HG02938 (cell line): ENCODE results near the gene DOK5.

Experiments
- ATAC-seq: cut with Tn5 transposase; IDR thresholded peaks from one replicate; pipeline ENCODE4 v1.9.1; 2021; ENCODE audit warnings: mild to moderate bottlenecking, moderate library complexity; ENCODE audit not compliant: unreplicated experiment

The DOK5 gene

DNA sequence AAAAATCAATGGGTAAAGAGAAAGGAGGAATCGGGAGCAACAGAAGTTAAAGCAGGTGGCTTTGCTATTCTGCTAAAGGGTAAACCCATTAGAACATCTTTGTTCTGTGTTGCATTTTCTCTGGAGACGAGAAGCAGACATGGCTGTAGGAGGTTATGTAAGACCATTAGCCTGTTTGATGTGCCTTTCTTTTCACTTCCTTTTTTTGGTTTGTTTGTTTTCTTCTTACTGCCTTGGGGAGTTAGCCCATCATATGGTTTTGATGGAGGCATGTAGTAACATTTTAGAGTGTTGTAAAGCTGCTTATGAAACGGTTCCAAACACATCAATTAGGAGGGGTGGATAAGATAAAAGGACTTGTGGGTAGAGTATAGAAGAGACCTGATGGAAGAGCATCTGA is 131.0 kb downstream of the DOK5 start:
- ATAC-seq = no peak

DNA sequence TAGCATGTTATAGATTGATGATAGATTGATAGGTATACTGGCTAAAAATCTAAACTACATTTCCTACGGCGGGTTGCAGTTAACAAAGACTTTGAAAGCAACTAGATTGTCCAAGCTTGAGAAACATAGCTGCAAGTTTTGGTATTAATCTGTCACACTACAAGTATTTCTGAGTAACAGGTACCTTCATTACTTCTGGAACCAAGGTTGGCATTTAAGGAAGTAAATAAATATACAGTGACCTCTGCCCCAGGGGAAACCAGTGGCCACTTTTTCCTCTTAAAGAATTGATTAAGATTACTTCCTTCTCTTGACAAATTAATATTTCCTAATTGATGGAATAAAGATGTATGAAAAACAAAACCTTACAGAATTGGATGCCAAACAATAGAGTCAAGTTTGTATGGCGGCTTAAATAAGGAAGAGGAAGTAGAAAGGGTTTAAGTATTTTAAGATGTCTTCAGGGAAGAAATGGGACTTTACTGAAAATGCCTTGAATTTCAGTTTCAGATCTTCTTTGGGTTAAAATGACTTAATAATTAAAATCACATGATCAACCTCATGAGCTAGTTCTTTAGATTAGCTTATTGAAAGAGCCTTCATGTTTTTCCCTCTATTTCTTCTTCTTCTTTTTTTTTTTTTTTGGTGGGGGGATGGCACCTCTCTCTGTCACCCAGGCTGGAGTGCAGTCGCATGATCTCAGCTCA is 132.8 kb downstream of the DOK5 start:
- ATAC-seq = no peak

- ATAC-seq = no peak
These were observed 133.6 kb downstream of the DOK5 start for GRCh38 chr20:54608943-54609342.

DNA sequence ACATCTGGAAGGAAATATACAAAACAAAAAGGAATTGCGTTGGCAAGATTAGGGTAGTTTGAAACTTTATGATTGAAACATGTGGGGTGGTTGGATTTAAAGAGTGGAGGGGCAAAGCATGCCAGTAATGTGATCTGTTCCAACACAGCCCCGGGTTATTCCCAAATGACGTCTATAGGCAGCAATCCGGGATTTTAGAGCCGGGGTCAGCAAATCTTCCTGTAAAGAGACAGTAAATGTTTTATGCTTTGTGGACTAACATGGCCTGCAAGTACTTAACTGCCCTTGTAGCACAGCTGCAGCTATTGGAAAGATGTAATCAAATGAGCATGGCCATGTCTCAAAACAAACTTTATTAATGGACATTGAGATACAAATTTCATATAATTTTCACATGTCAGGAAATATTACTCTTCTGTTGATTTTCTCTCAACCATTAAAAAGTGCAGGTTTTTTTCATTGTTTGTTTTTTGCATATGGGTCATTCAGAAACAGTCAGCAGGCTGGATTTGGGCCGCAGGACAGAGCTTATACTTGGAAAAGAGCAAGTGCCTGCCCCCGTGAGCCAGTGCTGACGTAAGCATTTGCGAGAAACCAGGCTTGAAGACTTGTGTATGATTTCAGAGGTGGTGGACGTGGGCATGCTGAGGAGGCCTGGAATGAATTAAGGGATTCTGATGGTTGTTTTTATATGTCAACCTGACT is 136.5 kb downstream of the DOK5 start:
- no peak for ATAC-seq

DNA sequence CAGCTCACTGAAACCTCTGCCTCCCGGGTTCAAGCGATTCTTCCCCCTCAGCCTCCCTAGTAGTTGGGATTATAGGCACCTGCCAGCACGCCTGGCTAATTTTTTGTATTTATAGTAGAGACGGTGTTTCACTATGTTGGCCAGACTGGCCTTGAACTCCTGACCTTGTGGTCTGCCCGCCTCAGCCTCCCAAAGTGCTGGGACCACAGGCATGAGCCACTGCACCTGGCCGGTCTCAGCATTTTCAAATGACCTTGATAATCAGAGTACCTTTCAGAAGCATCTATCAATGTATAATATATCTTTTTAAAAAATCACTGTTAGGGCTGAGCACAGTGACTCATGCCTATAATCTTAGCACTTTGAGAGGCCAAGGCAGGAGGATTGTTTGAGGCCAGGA is 143.0 kb downstream of the DOK5 start:
- ATAC-seq = no peak

DNA sequence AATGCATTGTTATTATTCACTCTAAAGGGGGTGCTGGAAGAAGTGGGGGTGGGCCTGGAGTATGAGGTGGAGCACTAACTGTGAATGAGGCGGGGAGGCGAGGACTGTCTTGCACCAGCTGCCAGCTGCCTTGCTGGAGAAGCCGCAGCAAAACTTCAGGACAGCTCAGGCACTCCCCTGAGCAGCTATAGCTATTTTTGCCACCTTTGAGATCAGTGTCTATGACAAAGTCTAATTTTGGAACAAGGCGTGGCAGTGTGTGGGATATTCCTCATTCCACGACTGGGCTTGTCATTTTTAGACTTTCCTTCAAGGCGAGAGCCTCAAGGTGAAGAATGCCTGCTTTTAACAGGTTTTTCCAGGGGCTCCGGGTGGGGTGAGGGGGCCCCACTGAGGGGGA is 143.8 kb downstream of the DOK5 start:
- ATAC-seq = no peak

DNA sequence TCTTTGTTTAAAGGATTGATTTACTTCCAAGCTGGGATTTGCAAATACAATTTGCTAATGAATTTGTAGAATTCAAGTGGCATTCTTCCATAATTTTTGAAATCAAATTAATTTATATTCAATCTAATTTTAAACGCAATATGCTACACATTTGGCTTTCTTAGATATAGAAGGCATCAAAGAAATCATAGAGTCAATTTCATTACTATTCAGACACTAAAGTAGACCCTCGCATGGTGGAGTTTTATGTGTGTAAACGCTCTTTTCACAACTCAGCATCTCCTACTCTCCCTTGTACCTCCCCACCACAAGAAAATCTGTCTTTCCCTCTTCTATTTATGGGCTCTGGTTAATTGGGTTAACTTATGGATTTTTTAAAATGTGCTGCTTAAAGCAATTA is 144.3 kb downstream of the DOK5 start:
- no peak for ATAC-seq

DNA sequence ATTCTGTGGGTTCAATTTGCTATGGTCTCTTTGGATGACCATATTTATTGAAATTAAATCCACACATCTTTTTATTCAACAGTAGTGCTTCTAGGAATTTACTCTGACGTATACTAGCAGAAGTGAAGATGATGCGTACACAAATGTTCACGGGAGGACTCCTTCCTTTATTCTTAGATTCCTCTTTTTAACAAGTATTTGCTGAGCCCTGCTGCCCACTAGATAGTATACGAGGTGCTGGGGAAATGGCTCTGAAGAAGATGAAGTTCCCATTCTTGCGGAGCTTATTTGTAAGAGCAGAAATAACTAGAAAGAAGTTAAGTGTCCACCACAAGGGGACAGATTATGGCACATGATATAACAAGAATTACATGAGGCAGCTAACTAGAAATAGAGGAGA is 145.2 kb downstream of the DOK5 start:
- ATAC-seq = no peak

DNA sequence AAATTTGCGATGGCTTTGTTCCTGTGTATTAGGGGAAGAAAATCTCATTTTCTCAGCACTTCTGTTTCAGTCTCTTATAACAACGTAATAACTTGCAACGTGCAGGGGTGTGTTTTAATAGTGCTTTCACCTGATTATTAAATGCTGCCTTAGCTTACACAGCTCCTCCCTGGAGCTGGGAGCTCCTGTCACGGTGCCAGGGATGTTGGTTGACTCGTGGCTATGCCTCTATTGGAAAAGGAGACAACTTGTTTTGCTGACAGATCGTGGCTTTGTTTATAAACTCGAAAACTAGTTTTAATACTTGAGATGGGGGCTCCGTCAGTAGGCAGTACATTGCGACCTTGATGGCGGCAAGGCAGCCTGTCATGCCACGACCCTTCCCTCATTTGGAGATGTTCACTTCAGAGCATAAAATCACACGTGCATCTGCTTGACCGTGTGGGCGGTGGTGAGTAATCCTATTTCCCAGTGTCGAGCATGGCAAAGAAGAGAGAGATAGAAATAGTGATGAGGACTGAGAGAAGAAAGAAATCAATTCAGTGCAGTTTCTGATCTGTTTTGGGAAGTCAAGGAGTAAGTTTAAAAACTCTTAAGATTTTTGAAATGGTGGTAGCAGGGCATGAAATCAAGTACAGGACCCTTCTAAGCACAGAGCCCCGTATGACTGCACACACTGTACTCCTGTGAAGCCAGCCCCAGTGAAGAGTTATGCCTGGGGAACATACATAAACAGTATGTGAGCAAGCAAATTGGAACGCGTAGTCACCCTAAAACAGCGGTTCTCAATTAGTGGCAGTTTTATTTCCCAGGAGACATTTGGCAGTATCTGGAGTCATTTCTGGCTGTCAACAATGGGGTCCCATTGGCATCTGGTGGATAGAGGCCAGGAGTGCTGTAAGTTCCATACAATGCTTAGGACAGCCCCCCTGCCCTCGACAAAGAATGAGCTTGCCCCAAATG is 147.2 kb downstream of the DOK5 start:
- ATAC-seq = no peak

- no peak for ATAC-seq
These were observed 148.7 kb downstream of the DOK5 start for GRCh38 chr20:54623991-54624569.

DNA sequence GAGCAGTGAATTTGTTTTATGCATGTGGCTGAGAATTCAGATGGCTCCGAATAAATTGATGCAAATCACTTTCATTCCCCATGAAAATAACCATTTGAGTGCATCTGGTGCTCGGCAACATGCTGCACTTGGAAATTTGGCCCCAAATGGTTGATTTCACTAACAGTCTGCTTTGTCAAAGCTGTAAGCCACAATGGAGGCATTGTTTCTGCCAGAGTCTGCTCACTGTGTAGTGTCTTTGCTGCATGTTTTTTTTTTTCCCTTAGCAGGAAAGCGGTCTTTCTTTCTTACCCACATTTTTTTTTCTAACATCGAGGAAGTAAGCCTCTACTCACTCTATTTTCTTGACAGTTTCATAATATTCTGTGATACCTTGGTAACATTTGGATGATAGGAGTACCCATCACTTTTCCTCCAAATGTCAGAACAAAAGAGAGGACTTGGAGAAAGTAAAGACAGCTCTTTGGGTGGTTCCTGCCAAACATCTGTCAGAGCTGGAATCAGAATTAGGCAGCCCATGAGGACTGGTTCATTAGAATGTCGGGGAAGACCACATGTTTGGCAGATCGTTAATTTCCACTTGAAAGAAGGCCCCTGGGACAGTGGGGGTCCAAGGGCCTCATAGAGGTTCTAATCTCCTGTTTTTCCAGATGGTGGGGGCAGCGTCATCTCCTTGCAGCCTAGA is 149.5 kb downstream of the DOK5 start:
- ATAC-seq = no peak

DNA sequence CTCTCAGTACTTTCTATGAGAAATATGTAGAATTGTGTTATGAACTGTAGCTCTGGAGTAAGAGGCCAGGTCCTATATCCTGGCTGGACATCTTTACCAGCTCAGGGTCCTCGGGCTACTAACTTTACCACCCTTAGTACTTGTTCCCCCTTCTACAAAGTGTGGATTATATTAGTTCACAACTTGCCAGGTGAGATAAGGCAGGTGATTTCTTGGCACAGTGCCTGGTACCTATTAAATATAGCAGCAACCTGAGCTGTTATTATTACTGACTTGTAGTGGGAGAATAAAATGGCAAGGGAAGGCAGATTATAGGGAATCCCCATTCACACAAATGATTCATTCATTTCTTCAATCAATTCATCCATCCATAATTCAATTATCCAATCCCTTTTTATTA is 150.1 kb downstream of the DOK5 start:
- no peak for ATAC-seq

DNA sequence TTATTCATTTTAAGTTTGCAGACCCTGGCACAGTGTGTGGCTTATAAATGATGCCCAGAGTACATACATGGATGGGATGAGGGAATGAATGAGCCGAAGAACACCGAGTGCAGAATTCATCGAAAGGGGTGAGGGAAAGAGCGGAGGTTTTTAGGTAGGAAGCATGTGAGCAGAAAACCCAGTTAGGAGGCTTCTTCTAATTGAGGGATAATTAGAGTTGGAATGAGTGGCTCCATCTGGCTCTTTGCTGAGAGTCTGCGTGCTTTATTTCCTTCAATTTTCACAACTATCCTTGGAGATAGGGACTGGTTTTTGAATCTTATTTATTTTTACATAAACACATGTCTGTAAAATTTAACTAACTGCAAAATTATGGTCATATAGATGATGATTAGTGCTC is 150.7 kb downstream of the DOK5 start:
- no peak for ATAC-seq

- ATAC-seq = no peak
These were observed 154.2 kb downstream of the DOK5 start for GRCh38 chr20:54629632-54630031.

DNA sequence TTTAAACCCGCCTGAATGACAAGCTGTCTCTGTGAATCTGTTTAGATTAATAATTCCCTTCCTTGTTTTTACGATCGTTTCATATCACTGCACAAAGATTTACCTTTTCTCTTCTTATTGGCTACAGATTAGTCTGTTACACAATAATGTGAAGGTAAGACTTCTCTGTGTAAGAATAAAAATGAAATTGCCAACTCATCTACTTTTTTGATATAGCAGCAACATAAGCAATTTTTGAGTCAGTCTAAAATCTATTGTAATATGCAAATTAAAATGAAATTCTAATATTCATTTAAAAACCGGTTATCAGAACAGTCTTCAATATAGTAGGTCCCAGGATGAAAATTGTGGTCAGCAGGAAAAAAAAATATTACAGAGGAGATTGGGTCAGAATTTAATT is 155.2 kb downstream of the DOK5 start:
- no peak for ATAC-seq

- no peak for ATAC-seq
These were observed 155.7 kb downstream of the DOK5 start for GRCh38 chr20:54631059-54631458.

DNA sequence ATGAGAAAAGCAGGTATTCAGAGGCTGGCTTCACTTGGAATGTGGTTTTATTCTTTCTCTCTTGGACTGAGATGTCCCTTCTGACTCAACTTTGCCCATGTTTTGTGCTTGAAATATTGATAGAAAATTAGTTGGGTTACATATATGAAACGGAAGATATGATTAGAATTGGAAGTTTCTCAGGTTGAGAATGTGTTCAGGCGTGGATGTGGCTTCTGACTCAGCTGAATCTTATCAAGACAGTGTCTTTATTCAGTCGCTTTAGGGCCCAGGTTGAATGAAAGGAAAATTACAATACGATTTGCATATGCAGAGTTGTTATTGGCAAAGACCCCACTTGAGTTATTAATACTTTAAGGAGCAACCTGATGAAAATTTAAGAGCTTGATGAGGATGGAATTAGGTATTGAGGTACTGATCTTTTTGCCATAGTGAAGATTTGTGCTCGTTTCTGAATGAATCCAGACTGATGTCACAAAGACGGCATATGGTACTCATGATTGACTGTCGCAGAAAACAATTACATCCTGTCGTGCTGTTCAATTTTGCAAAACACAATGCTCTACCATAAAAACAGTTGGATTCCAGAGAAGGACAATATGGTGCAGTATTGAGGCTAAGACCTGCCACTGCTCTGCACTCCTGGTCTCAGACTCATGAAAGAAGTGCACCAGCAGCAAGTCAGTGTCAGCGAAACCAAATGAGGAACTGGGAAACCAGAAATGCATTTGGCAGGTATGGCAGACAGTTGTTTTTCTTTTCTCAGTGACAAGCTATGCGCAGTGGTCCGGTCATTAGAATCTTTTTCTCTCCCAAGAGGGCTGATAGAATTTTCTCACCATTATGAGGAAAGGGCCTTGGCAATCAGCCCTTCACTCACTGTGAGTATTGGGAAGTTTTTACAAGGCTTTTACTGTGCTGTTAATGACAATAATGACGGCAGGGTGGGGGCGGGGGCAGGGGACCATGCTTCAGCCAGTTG is 158.3 kb downstream of the DOK5 start:
- ATAC-seq = peak; percentile 98

DNA sequence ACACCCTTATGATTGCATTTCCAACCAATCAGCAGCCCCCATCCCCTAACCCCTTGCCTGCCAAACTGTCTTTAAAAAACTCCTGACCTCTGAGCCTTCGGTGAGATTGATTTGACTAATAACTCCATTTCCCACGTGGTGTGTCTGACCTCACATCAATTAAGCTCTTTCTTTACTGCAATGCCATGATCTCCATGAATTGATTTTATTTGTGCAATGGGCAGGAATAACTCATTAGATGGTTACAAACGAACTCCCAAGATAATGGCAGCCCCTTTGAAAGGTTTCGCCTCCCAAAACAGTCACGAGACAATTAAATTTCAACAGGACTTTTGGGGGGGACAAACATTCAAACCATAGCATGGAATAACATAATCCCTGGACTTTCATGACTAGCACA is 161.2 kb downstream of the DOK5 start:
- ATAC-seq = no peak

DNA sequence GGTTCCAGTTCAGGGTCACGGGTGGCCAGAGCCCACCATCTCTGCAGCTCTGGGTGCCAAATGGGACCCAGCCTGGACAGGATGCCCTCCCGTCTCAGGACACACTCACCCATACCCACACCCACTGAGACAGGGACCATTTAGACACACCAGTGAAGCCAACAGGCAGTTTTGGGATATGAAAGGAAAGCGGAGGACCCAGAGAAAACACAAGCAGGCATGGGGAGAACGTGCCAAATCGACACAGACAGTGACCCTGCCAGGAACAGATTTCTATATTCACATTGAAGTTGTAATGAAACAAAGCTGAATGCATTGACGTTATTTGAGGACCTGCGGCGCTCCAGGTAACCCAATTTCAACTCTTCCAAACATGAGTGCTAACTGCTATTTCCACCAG is 164.5 kb downstream of the DOK5 start:
- no peak for ATAC-seq

- no peak for ATAC-seq
These were observed 165.4 kb downstream of the DOK5 start for GRCh38 chr20:54640800-54641199.
